ENCODE measurements around the gene ARID4A. TPM values are rescaled to one million over a fixed set of nuclear protein-coding genes. Genes with fewer than 3 reads are reported as not detected.

Gene ARID4A
- total and polyA plus RNA-seq, 2 of the 13 experiments (the other 11 are each of a cell fraction or from before 2014, with no cell fraction given), result 7.2 to 9.7 TPM

DNA sequence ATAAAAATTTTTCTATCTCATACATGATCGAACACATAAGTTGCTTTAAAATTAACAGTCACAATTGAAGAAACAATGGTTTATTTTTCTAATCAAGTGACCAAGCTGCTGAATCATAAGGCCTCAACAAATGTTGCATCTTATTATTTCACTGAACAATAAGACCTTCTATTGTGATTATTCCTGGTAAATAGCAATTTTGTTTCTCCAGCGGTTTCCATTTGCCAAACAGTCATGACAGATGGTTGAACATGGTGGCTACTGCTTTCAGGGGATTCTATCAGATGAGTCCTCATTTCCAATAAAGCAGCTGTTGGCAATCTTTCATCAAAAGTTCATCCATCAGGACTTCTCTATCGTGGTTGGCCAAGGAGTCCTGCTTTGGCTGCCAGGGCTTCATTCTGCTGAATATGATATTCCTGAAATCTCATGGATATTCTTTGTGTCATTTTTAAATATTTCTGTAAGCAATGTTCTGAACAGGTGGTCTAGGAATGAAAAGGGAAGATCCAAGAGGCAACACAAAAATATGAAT lies 110.4 kb downstream of the ARID4A start:
- no peaks in the 10 kb centered on the region; a peak in 1 of 5 replicates for H3K27me3 ChIP-seq (ENCODE audit: control insufficient read depth in 1 of 2, insufficient read depth in 2 of 2, low read length in 2 of 2)
- intact Hi-C loops (cut with micrococcal nuclease; ENCODE audit: unreplicated experiment) (no loop called here), in situ Hi-C loops (cut with HindIII; ENCODE audit: extremely low pct_ligation_motif_present, low pct_unique_long_range_greater_than_20kb) (no loop called here)
- peaks cover 4% of the 10 kb centered on the region; the same call in 1 of the 2 replicates for H3K4me1 ChIP-seq (ENCODE audit: insufficient read depth, low read length)
- DNase-seq (ENCODE audit: low spot score) (no peak), ATAC-seq (no peak), FAIRE-seq (no peak)
- no peaks in the 10 kb centered on the region for H3K9me3 ChIP-seq (ENCODE audit: low read length)
- no peak overlapping the region for H3K9ac ChIP-seq (ENCODE audit: insufficient read depth, low read depth, low read length)
- no peak overlapping the region for H3K4me2 ChIP-seq (ENCODE audit: low read depth, low read length)
- no peak overlapping the region for H3K4me3 ChIP-seq (replicated peaks in 1 of 3; ENCODE audit: insufficient read depth in 1 of 3, low read depth in 2 of 3, low read length in 3 of 3)
- H3K79me2 ChIP-seq (ENCODE audit: insufficient read depth, low read length), result no peaks in the 10 kb centered on the region
- 99% methylated on average over 3 of the region's 3 CpGs for WGBS (ENCODE audit: low lambda C conversion rate)
- H2AFZ ChIP-seq (ENCODE audit: low read length), result no peak overlapping the region
- H4K20me1 ChIP-seq (ENCODE audit: insufficient read depth, low read length), result no peaks in the 10 kb centered on the region
- no TSS peak for BruUV-seq (replicated peaks)
- ChIA-PET POLR2A (no interaction called here), CTCF (ENCODE audit: low intra/inter-chr PET ratio, low total read pairs) (no interaction called here)
- TF ChIP-seq, protein P1, sequence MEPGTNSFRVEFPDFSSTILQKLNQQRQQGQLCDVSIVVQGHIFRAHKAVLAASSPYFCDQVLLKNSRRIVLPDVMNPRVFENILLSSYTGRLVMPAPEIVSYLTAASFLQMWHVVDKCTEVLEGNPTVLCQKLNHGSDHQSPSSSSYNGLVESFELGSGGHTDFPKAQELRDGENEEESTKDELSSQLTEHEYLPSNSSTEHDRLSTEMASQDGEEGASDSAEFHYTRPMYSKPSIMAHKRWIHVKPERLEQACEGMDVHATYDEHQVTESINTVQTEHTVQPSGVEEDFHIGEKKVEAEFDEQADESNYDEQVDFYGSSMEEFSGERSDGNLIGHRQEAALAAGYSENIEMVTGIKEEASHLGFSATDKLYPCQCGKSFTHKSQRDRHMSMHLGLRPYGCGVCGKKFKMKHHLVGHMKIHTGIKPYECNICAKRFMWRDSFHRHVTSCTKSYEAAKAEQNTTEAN (CRISPR knock-in tag; conservative IDR thresholded peaks at IDR 0.05), result no peak
- no peak overlapping the region for H3K27ac ChIP-seq (ENCODE audit: extremely low read length, insufficient read depth, low read length)
- H3K36me3 ChIP-seq (replicated peaks in 1 of 2; ENCODE audit: control insufficient read depth in 1 of 2, insufficient read depth in 2 of 2, low read length in 2 of 2), result peaks cover 9 to 35% of the 10 kb centered on the region in 2 experiments

DNA sequence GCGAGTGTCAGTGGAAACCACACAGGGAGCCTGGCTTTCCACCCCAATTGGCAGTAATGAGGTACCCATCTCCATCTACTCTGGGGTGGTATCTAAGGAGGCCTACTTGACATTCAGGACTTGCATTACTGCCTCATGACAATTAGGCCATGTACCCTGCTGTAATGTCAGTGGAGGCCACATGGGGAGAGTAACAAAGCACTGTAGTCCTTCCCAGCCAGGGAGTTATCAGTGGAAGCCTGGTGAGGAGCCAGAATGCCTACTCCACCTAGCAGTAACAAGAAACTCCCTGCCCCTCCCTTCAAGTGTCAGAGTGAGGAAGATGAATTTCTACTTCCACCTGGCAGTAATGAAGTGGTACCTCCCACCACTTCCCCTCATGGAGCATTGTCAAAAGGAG lies 116.5 kb downstream of the ARID4A start:
- Histone ChIP-seq H3K36me3 (replicated peaks in 1 of 2; ENCODE audit: control insufficient read depth in 1 of 2, insufficient read depth in 2 of 2, low read length in 2 of 2) (peaks cover 10 to 48% of the 10 kb centered on the region in 2 experiments), H3K9me3 (ENCODE audit: low read length) (no peaks in the 10 kb centered on the region), H3K4me3 (replicated peaks in 1 of 3; ENCODE audit: insufficient read depth in 1 of 3, low read depth in 2 of 3, low read length in 3 of 3) (no peak overlapping the region), H3K27me3 (ENCODE audit: control insufficient read depth in 1 of 2, insufficient read depth in 2 of 2, low read length in 2 of 2) (no peaks in the 10 kb centered on the region), H3K27ac (ENCODE audit: extremely low read length, insufficient read depth, low read length) (no peak overlapping the region), H3K9ac (ENCODE audit: insufficient read depth, low read depth, low read length) (no peak overlapping the region), H3K4me1 (ENCODE audit: insufficient read depth, low read length) (peaks cover 4% of the 10 kb centered on the region; the same call in 1 of the 2 replicates), H2AFZ (ENCODE audit: low read length) (no peak overlapping the region), H4K20me1 (ENCODE audit: insufficient read depth, low read length) (no peaks in the 10 kb centered on the region), H3K4me2 (ENCODE audit: low read depth, low read length) (no peak overlapping the region), H3K79me2 (ENCODE audit: insufficient read depth, low read length) (peaks cover 3% of the 10 kb centered on the region)
- in situ Hi-C loops (cut with HindIII; ENCODE audit: extremely low pct_ligation_motif_present, low pct_unique_long_range_greater_than_20kb) (no loop called here), intact Hi-C loops (cut with micrococcal nuclease; ENCODE audit: unreplicated experiment) (no loop called here)
- ChIA-PET POLR2A (no interaction called here), CTCF (ENCODE audit: low intra/inter-chr PET ratio, low total read pairs) (no interaction called here)
- TF ChIP-seq ATAD3A (CRISPR knock-in tag; IDR thresholded peaks at IDR 0.05), result no peak
- TF ChIP-seq, protein P2, sequence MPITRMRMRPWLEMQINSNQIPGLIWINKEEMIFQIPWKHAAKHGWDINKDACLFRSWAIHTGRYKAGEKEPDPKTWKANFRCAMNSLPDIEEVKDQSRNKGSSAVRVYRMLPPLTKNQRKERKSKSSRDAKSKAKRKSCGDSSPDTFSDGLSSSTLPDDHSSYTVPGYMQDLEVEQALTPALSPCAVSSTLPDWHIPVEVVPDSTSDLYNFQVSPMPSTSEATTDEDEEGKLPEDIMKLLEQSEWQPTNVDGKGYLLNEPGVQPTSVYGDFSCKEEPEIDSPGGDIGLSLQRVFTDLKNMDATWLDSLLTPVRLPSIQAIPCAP (CRISPR knock-in tag; IDR thresholded peaks at IDR 0.05; ENCODE audit: low read depth), result no peak
- no peak for TF ChIP-seq ZNF446 (CRISPR knock-in tag; IDR thresholded peaks at IDR 0.05)
- no peak for TF ChIP-seq MTA1 (CRISPR knock-in tag; IDR thresholded peaks at IDR 0.05; ENCODE audit: borderline replicate concordance)
- TF ChIP-seq YEATS2 (CRISPR knock-in tag; IDR thresholded peaks at IDR 0.05; ENCODE audit: borderline replicate concordance), result no peak
- no peak for TF ChIP-seq THAP11 (CRISPR knock-in tag; IDR thresholded peaks at IDR 0.05)
- no peak for TF ChIP-seq ZBTB7B (CRISPR knock-in tag; IDR thresholded peaks at IDR 0.05)
- TF ChIP-seq, protein P3, sequence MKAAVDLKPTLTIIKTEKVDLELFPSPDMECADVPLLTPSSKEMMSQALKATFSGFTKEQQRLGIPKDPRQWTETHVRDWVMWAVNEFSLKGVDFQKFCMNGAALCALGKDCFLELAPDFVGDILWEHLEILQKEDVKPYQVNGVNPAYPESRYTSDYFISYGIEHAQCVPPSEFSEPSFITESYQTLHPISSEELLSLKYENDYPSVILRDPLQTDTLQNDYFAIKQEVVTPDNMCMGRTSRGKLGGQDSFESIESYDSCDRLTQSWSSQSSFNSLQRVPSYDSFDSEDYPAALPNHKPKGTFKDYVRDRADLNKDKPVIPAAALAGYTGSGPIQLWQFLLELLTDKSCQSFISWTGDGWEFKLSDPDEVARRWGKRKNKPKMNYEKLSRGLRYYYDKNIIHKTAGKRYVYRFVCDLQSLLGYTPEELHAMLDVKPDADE (CRISPR knock-in tag; IDR thresholded peaks at IDR 0.05), result no peak
- no peak for TF ChIP-seq HNF4A (CRISPR knock-in tag; IDR thresholded peaks at IDR 0.05)
- TF ChIP-seq ZNF484 (CRISPR knock-in tag; IDR thresholded peaks at IDR 0.05; ENCODE audit: borderline replicate concordance, low read depth), result no peak
- no peak for TF ChIP-seq MAFG (CRISPR knock-in tag; IDR thresholded peaks at IDR 0.05)
- no peak for TF ChIP-seq PHF8 (CRISPR knock-in tag; IDR thresholded peaks at IDR 0.05)
- no peak for TF ChIP-seq SSRP1 (CRISPR knock-in tag; IDR thresholded peaks at IDR 0.05)
- TF ChIP-seq, protein P4, sequence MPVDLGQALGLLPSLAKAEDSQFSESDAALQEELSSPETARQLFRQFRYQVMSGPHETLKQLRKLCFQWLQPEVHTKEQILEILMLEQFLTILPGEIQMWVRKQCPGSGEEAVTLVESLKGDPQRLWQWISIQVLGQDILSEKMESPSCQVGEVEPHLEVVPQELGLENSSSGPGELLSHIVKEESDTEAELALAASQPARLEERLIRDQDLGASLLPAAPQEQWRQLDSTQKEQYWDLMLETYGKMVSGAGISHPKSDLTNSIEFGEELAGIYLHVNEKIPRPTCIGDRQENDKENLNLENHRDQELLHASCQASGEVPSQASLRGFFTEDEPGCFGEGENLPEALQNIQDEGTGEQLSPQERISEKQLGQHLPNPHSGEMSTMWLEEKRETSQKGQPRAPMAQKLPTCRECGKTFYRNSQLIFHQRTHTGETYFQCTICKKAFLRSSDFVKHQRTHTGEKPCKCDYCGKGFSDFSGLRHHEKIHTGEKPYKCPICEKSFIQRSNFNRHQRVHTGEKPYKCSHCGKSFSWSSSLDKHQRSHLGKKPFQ (CRISPR knock-in tag; IDR thresholded peaks at IDR 0.05; ENCODE audit: insufficient replicate concordance), result no peak
- ATAC-seq (peak; percentile 91), DNase-seq (ENCODE audit: low spot score) (no peak), FAIRE-seq (no peak)
- 92% methylated on average over 1 of the region's 1 CpG for WGBS (ENCODE audit: low lambda C conversion rate)
- TSS peak; percentile 21 for BruUV-seq (replicated peaks)

Data from HepG2 (cell line).